ENCODE results near the gene GSPT1.

The GSPT1 gene

GRCh38 chr16:11913425-11914079 is 2.2 kb downstream of the GSPT1 start:
- H3K4me3 ChIP-seq (ENCODE audit: low read depth in 1 of 2, low read length in 2 of 2), result peak overlapping the region; percentile 87 to 94
- H3K36me3 ChIP-seq (ENCODE audit: control insufficient read depth in 1 of 2, insufficient read depth in 2 of 2, low read length in 2 of 2), result peaks cover 2 to 3% of the 10 kb centered on the region in 2 donors
- H3K27ac ChIP-seq (ENCODE audit: low read depth, low read length), result peak overlapping the region; percentile 21
- H3K9me3 ChIP-seq (ENCODE audit: control insufficient read depth in 1 of 2, low read length in 2 of 2), result no peaks in the 10 kb centered on the region
- peak overlapping the region; percentile 64 to 91 for H3K9ac ChIP-seq (ENCODE audit: low read depth in 1 of 2, low read length in 2 of 2)
- peaks cover 28 to 37% of the 10 kb centered on the region in 2 donors for H3K4me1 ChIP-seq (ENCODE audit: control insufficient read depth in 1 of 2, insufficient read depth in 2 of 2, low read length in 2 of 2)
- H3K27me3 ChIP-seq (ENCODE audit: control insufficient read depth in 1 of 2, insufficient read depth in 2 of 2, low read length in 2 of 2), result no peaks in the 10 kb centered on the region

GRCh38 chr16:11909653-11910545 is 5.9 kb downstream of the GSPT1 start:
- peaks cover 2 to 6% of the 10 kb centered on the region in 2 donors for H3K36me3 ChIP-seq (ENCODE audit: control insufficient read depth in 1 of 2, insufficient read depth in 2 of 2, low read length in 2 of 2)
- no peaks in the 10 kb centered on the region for H3K9me3 ChIP-seq (ENCODE audit: control insufficient read depth in 1 of 2, low read length in 2 of 2)
- no peak overlapping the region for H3K27ac ChIP-seq (ENCODE audit: low read depth, low read length)
- no peaks in the 10 kb centered on the region for H3K27me3 ChIP-seq (ENCODE audit: control insufficient read depth in 1 of 2, insufficient read depth in 2 of 2, low read length in 2 of 2)
- H3K4me3 ChIP-seq (ENCODE audit: low read depth in 1 of 2, low read length in 2 of 2), result no peak overlapping the region
- peaks cover 28 to 31% of the 10 kb centered on the region in 2 donors for H3K4me1 ChIP-seq (ENCODE audit: control insufficient read depth in 1 of 2, insufficient read depth in 2 of 2, low read length in 2 of 2)
- H3K9ac ChIP-seq (ENCODE audit: low read depth in 1 of 2, low read length in 2 of 2), result no peak overlapping the region

- Histone ChIP-seq H3K27ac (ENCODE audit: low read depth, low read length) (no peak overlapping the region), H3K4me3 (ENCODE audit: low read depth in 1 of 2, low read length in 2 of 2) (no peak overlapping the region), H3K9me3 (ENCODE audit: control insufficient read depth in 1 of 2, low read length in 2 of 2) (no peaks in the 10 kb centered on the region), H3K36me3 (ENCODE audit: control insufficient read depth in 1 of 2, insufficient read depth in 2 of 2, low read length in 2 of 2) (peaks cover 2 to 6% of the 10 kb centered on the region in 2 donors), H3K4me1 (ENCODE audit: control insufficient read depth in 1 of 2, insufficient read depth in 2 of 2, low read length in 2 of 2) (peaks cover 10 to 14% of the 10 kb centered on the region in 2 donors), H3K27me3 (ENCODE audit: control insufficient read depth in 1 of 2, insufficient read depth in 2 of 2, low read length in 2 of 2) (no peaks in the 10 kb centered on the region), H3K9ac (ENCODE audit: low read depth in 1 of 2, low read length in 2 of 2) (no peak overlapping the region)
Measured at GRCh38 chr16:11907160-11907970, 8.4 kb downstream of the GSPT1 start.

GRCh38 chr16:11903906-11904305 is 11.8 kb downstream of the GSPT1 start:
- no peak overlapping the region for H3K27ac ChIP-seq (ENCODE audit: low read depth, low read length)
- H3K4me3 ChIP-seq (ENCODE audit: low read depth in 1 of 2, low read length in 2 of 2), result no peak overlapping the region
- H3K4me1 ChIP-seq (ENCODE audit: control insufficient read depth in 1 of 2, insufficient read depth in 2 of 2, low read length in 2 of 2), result no peaks in the 10 kb centered on the region
- no peak overlapping the region for H3K9ac ChIP-seq (ENCODE audit: low read depth in 1 of 2, low read length in 2 of 2)
- H3K9me3 ChIP-seq (ENCODE audit: control insufficient read depth in 1 of 2, low read length in 2 of 2), result no peaks in the 10 kb centered on the region
- peaks cover 4 to 5% of the 10 kb centered on the region in 2 donors for H3K36me3 ChIP-seq (ENCODE audit: control insufficient read depth in 1 of 2, insufficient read depth in 2 of 2, low read length in 2 of 2)
- no peaks in the 10 kb centered on the region for H3K27me3 ChIP-seq (ENCODE audit: control insufficient read depth in 1 of 2, insufficient read depth in 2 of 2, low read length in 2 of 2)

GRCh38 chr16:11901091-11901490 is 14.7 kb downstream of the GSPT1 start:
- Histone ChIP-seq H3K27me3 (ENCODE audit: control insufficient read depth in 1 of 2, insufficient read depth in 2 of 2, low read length in 2 of 2) (no peaks in the 10 kb centered on the region), H3K36me3 (ENCODE audit: control insufficient read depth in 1 of 2, insufficient read depth in 2 of 2, low read length in 2 of 2) (peaks cover 4 to 7% of the 10 kb centered on the region in 2 donors), H3K9ac (ENCODE audit: low read depth in 1 of 2, low read length in 2 of 2) (no peak overlapping the region), H3K9me3 (ENCODE audit: control insufficient read depth in 1 of 2, low read length in 2 of 2) (no peaks in the 10 kb centered on the region), H3K27ac (ENCODE audit: low read depth, low read length) (no peak overlapping the region), H3K4me1 (ENCODE audit: control insufficient read depth in 1 of 2, insufficient read depth in 2 of 2, low read length in 2 of 2) (no peaks in the 10 kb centered on the region), H3K4me3 (ENCODE audit: low read depth in 1 of 2, low read length in 2 of 2) (no peak overlapping the region)

- H3K9me3 ChIP-seq (ENCODE audit: control insufficient read depth in 1 of 2, low read length in 2 of 2), result no peaks in the 10 kb centered on the region
- no peak overlapping the region for H3K4me3 ChIP-seq (ENCODE audit: low read depth in 1 of 2, low read length in 2 of 2)
- no peaks in the 10 kb centered on the region for H3K27me3 ChIP-seq (ENCODE audit: control insufficient read depth in 1 of 2, insufficient read depth in 2 of 2, low read length in 2 of 2)
- peaks cover 8 to 42% of the 10 kb centered on the region in 2 donors for H3K36me3 ChIP-seq (ENCODE audit: control insufficient read depth in 1 of 2, insufficient read depth in 2 of 2, low read length in 2 of 2)
- no peaks in the 10 kb centered on the region for H3K4me1 ChIP-seq (ENCODE audit: control insufficient read depth in 1 of 2, insufficient read depth in 2 of 2, low read length in 2 of 2)
- H3K9ac ChIP-seq (ENCODE audit: low read depth in 1 of 2, low read length in 2 of 2), result no peak overlapping the region
- H3K27ac ChIP-seq (ENCODE audit: low read depth, low read length), result peak overlapping the region; percentile 22
Measured at GRCh38 chr16:11896486-11897176, 19.1 kb downstream of the GSPT1 start.

- no peaks in the 10 kb centered on the region for H3K9me3 ChIP-seq (ENCODE audit: control insufficient read depth in 1 of 2, low read length in 2 of 2)
Measured at GRCh38 chr16:11893571-11893970, 22.2 kb downstream of the GSPT1 start.

GRCh38 chr16:11892761-11893160 is 23.0 kb downstream of the GSPT1 start:
- peaks cover 8 to 59% of the 10 kb centered on the region in 2 donors for H3K36me3 ChIP-seq (ENCODE audit: control insufficient read depth in 1 of 2, insufficient read depth in 2 of 2, low read length in 2 of 2)

More at GRCh38 chr16:11893571-11893970, 22.2 kb downstream of the GSPT1 start:
- H3K36me3 ChIP-seq (ENCODE audit: control insufficient read depth in 1 of 2, insufficient read depth in 2 of 2, low read length in 2 of 2), result peaks cover 3 to 53% of the 10 kb centered on the region in 2 donors
- no peaks in the 10 kb centered on the region for H3K4me1 ChIP-seq (ENCODE audit: control insufficient read depth in 1 of 2, insufficient read depth in 2 of 2, low read length in 2 of 2)
- H3K4me3 ChIP-seq (ENCODE audit: low read depth in 1 of 2, low read length in 2 of 2), result no peak overlapping the region
- H3K27me3 ChIP-seq (ENCODE audit: control insufficient read depth in 1 of 2, insufficient read depth in 2 of 2, low read length in 2 of 2), result no peaks in the 10 kb centered on the region
- no peak overlapping the region for H3K27ac ChIP-seq (ENCODE audit: low read depth, low read length)
- H3K9ac ChIP-seq (ENCODE audit: low read depth in 1 of 2, low read length in 2 of 2), result no peak overlapping the region

GRCh38 chr16:11890231-11890965 is 25.4 kb downstream of the GSPT1 start:
- H3K9me3 ChIP-seq (ENCODE audit: control insufficient read depth in 1 of 2, low read length in 2 of 2), result no peaks in the 10 kb centered on the region
- no peaks in the 10 kb centered on the region for H3K27me3 ChIP-seq (ENCODE audit: control insufficient read depth in 1 of 2, insufficient read depth in 2 of 2, low read length in 2 of 2)
- H3K36me3 ChIP-seq (ENCODE audit: control insufficient read depth in 1 of 2, insufficient read depth in 2 of 2, low read length in 2 of 2), result peaks cover 19 to 73% of the 10 kb centered on the region in 2 donors
- no peak overlapping the region for H3K4me3 ChIP-seq (ENCODE audit: low read depth in 1 of 2, low read length in 2 of 2)
- no peaks in the 10 kb centered on the region for H3K4me1 ChIP-seq (ENCODE audit: control insufficient read depth in 1 of 2, insufficient read depth in 2 of 2, low read length in 2 of 2)
- no peak overlapping the region for H3K9ac ChIP-seq (ENCODE audit: low read depth in 1 of 2, low read length in 2 of 2)
- H3K27ac ChIP-seq (ENCODE audit: low read depth, low read length), result no peak overlapping the region

More at GRCh38 chr16:11892761-11893160, 23.0 kb downstream of the GSPT1 start:
- Histone ChIP-seq H3K9ac (ENCODE audit: low read depth in 1 of 2, low read length in 2 of 2) (no peak overlapping the region), H3K27me3 (ENCODE audit: control insufficient read depth in 1 of 2, insufficient read depth in 2 of 2, low read length in 2 of 2) (no peaks in the 10 kb centered on the region), H3K9me3 (ENCODE audit: control insufficient read depth in 1 of 2, low read length in 2 of 2) (no peaks in the 10 kb centered on the region), H3K4me3 (ENCODE audit: low read depth in 1 of 2, low read length in 2 of 2) (no peak overlapping the region), H3K27ac (ENCODE audit: low read depth, low read length) (no peak overlapping the region), H3K4me1 (ENCODE audit: control insufficient read depth in 1 of 2, insufficient read depth in 2 of 2, low read length in 2 of 2) (no peaks in the 10 kb centered on the region)
